DOHH2 (cell line): ENCODE results near the gene MAPK6.

Experiments
- EZH2phosphoT487 ChIP-seq: fragments of 200-600 bp; sonication (generic); IDR thresholded peaks from 2 replicates; pipeline ENCODE4 v1.6.1; 2017; ENCODE audit warnings: borderline replicate concordance, mild to moderate bottlenecking, antibody characterized with exemption, low read length, moderate library complexity, mixed read lengths
- TF ChIP-seq, protein P1 (sequence below): fragments of 200-600 bp; sonication (generic); IDR thresholded peaks from one replicate; pipeline ENCODE4 v1.5.1; 2014; ENCODE audit warnings: antibody characterized with exemption, mild to moderate bottlenecking, low read depth, low read length; ENCODE audit not compliant: poor library complexity, severe bottlenecking

DNA sequence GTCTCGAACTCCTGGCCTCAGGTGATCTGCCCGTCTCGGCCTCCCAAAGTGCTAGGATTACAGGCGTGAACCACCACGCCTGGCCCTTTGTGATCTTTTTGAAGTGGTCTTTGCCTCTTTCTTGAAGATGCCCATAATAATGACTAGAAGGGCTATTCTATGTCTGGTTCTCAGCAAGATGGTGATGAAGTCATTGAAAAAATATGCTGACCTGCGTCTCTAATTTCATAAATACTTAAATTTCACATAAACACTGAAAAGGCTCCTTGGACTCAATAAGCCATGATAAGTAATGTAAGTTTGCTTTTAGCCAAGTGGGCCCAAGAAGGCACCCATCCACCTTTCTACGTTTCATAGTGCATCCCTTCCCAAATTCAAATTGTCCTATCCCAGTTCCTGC is 775 bp upstream of the MAPK6 start:
- TF ChIP-seq, protein P1, sequence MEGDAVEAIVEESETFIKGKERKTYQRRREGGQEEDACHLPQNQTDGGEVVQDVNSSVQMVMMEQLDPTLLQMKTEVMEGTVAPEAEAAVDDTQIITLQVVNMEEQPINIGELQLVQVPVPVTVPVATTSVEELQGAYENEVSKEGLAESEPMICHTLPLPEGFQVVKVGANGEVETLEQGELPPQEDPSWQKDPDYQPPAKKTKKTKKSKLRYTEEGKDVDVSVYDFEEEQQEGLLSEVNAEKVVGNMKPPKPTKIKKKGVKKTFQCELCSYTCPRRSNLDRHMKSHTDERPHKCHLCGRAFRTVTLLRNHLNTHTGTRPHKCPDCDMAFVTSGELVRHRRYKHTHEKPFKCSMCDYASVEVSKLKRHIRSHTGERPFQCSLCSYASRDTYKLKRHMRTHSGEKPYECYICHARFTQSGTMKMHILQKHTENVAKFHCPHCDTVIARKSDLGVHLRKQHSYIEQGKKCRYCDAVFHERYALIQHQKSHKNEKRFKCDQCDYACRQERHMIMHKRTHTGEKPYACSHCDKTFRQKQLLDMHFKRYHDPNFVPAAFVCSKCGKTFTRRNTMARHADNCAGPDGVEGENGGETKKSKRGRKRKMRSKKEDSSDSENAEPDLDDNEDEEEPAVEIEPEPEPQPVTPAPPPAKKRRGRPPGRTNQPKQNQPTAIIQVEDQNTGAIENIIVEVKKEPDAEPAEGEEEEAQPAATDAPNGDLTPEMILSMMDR: no peak
- TF ChIP-seq EZH2phosphoT487: no peak
